Measurements from ENCODE around the gene SYT15. TPM values are rescaled to one million over a fixed set of nuclear protein-coding genes. Genes with fewer than 3 reads are reported as not detected.
"Not testable (repeated sequence)": the region's sequence is repeated elsewhere in the genome, so short reads cannot be mapped to it uniquely, and the experiment has no call there.

The SYT15 gene
- total RNA-seq, 8 experiments from 2014 or later: 0.50 to 3.5 (median 0.70) TPM

- not testable (repeated sequence) for H3K27ac ChIP-seq; ATAC-seq (replicated peaks in 6 of 8); H3K4me3 ChIP-seq; H3K4me1 ChIP-seq (replicated peaks in 1 of 2)
- in situ Hi-C loops (cut with MboI; ENCODE audit: low pct_unique_long_range_greater_than_20kb in 2 of 9, low sequenced_read_pairs in 9 of 9, unreplicated experiment in 9 of 9): loop anchor here in 1 of 9 experiments (25.0 kb wide), 1 partner anchor 1715 kb away; no protein-coding TSS in a partner anchor
- no CpG with 5 or more reads among the region's 4 CpGs for WGBS, 10 experiments
Observed at GRCh38 chr10:46572765-46573164, 6.2 kb upstream of the SYT15 start.

DNA sequence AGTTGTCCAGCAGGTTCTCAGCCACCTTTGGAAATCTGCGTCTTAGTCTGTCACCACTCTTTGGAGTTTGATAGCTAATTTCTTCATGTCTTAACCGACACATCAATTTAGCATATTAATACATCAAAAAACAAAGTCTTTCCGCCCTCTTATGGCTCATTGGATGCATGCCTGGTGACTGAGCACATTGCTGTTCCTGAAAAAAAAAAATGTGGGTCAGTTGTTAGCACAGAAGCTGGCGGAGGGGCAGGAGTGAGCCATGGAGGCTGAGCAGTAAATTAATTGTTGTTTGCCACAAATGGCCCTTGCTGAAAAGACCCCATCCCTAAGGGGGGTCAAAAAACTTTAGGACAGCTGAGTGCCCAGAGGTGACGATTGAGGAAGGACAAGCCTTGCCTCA is 5.6 kb upstream of the SYT15 start:
- in situ Hi-C loops (cut with MboI; ENCODE audit: low pct_unique_long_range_greater_than_20kb in 2 of 9, low sequenced_read_pairs in 9 of 9, unreplicated experiment in 9 of 9): loop anchor here in 1 of 9 experiments (25.0 kb wide), 1 partner anchor 1714 kb away; no protein-coding TSS in a partner anchor
- H3K4me1 ChIP-seq (replicated peaks in 1 of 2); H3K4me3 ChIP-seq; H3K27ac ChIP-seq: not testable (repeated sequence)
- WGBS, 10 experiments: no CpG with 5 or more reads among the region's 5 CpGs
- ATAC-seq (replicated peaks in 6 of 8): peak in 3 of 8 experiments; percentile 53 to 74 (median 56)

GRCh38 chr10:46573884-46574283 is 5.0 kb upstream of the SYT15 start:
- WGBS, 10 experiments: no CpG with 5 or more reads among the region's 4 CpGs
- in situ Hi-C loops (cut with MboI; ENCODE audit: low pct_unique_long_range_greater_than_20kb in 2 of 9, low sequenced_read_pairs in 9 of 9, unreplicated experiment in 9 of 9): loop anchor here in 1 of 9 experiments (25.0 kb wide), 1 partner anchor 1713 kb away; no protein-coding TSS in a partner anchor
- not testable (repeated sequence) for ATAC-seq (replicated peaks in 6 of 8); H3K4me3 ChIP-seq; H3K4me1 ChIP-seq (replicated peaks in 1 of 2); H3K27ac ChIP-seq

DNA sequence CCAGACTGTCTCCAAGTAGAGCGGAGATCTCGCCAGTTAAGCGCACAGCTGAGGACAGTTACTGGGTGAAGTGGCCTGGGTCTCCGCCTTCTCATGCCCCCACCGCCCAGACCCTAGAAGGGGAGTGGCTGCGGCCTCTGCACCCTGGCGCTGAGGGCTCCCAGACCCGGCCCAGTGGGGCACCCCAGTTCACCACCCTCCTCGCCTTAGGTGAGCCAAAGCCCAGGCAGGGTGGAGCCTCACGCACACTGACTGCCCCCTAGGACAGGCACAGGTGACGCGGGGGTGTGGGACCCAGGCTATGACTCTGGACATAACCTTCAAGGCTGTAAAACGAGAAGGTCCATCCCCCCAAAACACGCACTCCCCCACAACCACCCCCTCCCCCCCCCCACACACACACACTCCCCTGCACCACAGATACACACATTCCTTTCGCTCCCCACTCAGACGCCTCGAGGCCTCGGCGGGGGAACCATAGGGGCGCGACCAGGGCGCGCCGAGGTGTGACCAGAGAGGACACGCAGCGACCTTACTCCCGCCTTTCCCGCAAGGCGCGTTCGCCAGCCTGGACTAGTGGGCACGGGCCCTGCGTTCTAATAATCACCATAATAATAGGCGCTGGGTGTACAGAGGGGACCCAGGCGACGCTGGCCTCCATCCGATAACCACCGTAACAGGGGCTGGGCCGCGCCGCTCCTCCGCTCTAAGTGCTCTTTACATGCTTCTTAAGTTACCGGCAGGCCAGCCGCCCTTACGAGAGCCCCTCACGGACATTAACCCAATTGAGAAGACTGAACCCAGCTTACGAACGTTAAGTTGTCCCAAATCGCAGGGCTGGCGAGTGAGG is 1.1 kb upstream of the SYT15 start:
- H3K27ac ChIP-seq; H3K4me1 ChIP-seq (replicated peaks in 1 of 2); H3K4me3 ChIP-seq; in situ Hi-C loops (cut with MboI; ENCODE audit: low pct_unique_long_range_greater_than_20kb in 2 of 9, low sequenced_read_pairs in 9 of 9, unreplicated experiment in 9 of 9): not testable (repeated sequence)
- ATAC-seq (replicated peaks in 6 of 8): peak in 2 of 8 experiments; percentile 6 to 8
- WGBS, 10 experiments: no CpG with 5 or more reads among the region's 50 CpGs

DNA sequence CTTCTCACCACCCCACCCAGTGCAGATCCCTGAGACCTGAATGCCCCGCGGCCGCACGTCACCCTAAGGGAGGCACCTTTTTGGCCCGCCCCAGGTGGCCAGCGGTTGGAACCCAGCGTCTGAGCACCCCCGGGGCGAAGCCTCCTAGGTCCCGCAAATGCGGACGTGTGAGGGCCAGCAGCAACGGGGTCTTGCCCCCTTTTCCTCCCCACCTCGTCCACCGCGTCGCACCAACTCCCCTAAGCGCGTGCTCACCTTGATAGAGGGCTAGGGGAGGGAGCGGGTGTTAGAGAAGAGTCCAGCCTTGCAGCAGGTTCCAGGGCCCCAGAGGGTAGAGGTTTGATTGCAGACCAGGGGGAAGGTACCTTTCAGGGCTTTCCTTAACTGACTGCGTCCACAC is 450 bp downstream of the SYT15 start:
- ATAC-seq (replicated peaks in 6 of 8); H3K4me1 ChIP-seq (replicated peaks in 1 of 2); H3K4me3 ChIP-seq; in situ Hi-C loops (cut with MboI; ENCODE audit: low pct_unique_long_range_greater_than_20kb in 2 of 9, low sequenced_read_pairs in 9 of 9, unreplicated experiment in 9 of 9); H3K27ac ChIP-seq: not testable (repeated sequence)
- WGBS, 10 experiments: no CpG with 5 or more reads among the region's 21 CpGs

DNA sequence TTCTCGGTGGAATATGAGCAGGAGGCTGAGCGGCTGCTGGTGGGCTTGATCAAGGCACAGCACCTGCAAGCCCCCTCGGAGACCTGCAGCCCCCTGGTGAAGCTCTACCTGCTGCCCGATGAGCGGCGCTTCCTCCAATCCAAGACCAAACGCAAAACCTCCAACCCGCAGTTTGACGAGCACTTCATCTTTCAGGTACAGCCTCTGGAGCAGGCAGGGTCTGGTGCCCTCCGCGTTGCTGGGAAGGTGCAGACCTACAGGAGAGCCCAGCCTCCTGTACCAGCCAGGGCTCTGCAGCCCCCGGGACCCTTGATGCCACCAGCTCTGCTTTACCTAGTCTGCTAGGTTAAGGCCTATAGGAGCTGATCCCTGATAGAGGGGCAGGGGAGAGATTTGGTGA is 3.1 kb downstream of the SYT15 start:
- no CpG with 5 or more reads among the region's 12 CpGs for WGBS, 10 experiments
- H3K27ac ChIP-seq; H3K4me3 ChIP-seq; in situ Hi-C loops (cut with MboI; ENCODE audit: low pct_unique_long_range_greater_than_20kb in 2 of 9, low sequenced_read_pairs in 9 of 9, unreplicated experiment in 9 of 9); ATAC-seq (replicated peaks in 6 of 8); H3K4me1 ChIP-seq (replicated peaks in 1 of 2): not testable (repeated sequence)

DNA sequence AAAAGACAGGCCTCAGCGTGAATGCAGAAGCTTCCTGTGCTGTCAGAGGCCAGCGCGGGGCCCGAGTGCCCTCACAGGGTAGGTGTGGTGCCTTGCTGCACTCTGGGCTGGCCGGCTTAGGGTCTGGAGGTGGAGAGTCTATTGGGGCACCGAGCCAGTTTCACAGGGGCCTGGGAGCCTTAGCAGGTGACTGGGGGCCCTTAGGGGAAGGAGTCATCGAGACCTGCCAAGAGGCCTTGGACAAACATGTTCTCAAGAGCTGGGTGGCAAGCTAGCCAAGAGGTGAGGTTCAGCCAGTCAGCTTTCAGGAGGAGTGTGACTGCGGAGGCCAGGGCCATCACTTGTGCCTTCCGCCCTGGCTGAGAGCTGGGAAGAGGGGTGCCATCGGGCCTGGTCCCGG is 3.6 kb downstream of the SYT15 start:
- H3K4me3 ChIP-seq; H3K4me1 ChIP-seq (replicated peaks in 1 of 2); in situ Hi-C loops (cut with MboI; ENCODE audit: low pct_unique_long_range_greater_than_20kb in 2 of 9, low sequenced_read_pairs in 9 of 9, unreplicated experiment in 9 of 9); H3K27ac ChIP-seq; ATAC-seq (replicated peaks in 6 of 8): not testable (repeated sequence)
- no CpG with 5 or more reads among the region's 11 CpGs for WGBS, 10 experiments

GRCh38 chr10:46584196-46584595 is 5.3 kb downstream of the SYT15 start:
- WGBS, 10 experiments: no CpG with 5 or more reads among the region's 11 CpGs
- in situ Hi-C loops (cut with MboI; ENCODE audit: low pct_unique_long_range_greater_than_20kb in 2 of 9, low sequenced_read_pairs in 9 of 9, unreplicated experiment in 9 of 9); H3K4me1 ChIP-seq (replicated peaks in 1 of 2): not testable (repeated sequence)

GRCh38 chr10:46585246-46585645 is 6.3 kb downstream of the SYT15 start:
- ATAC-seq (replicated peaks in 6 of 8); H3K27ac ChIP-seq; H3K4me3 ChIP-seq; in situ Hi-C loops (cut with MboI; ENCODE audit: low pct_unique_long_range_greater_than_20kb in 2 of 9, low sequenced_read_pairs in 9 of 9, unreplicated experiment in 9 of 9); H3K4me1 ChIP-seq (replicated peaks in 1 of 2): not testable (repeated sequence)
- WGBS, 10 experiments: no CpG with 5 or more reads among the region's 13 CpGs

More at GRCh38 chr10:46584196-46584595, 5.3 kb downstream of the SYT15 start:
- not testable (repeated sequence) for ATAC-seq (replicated peaks in 6 of 8); H3K27ac ChIP-seq; H3K4me3 ChIP-seq

DNA sequence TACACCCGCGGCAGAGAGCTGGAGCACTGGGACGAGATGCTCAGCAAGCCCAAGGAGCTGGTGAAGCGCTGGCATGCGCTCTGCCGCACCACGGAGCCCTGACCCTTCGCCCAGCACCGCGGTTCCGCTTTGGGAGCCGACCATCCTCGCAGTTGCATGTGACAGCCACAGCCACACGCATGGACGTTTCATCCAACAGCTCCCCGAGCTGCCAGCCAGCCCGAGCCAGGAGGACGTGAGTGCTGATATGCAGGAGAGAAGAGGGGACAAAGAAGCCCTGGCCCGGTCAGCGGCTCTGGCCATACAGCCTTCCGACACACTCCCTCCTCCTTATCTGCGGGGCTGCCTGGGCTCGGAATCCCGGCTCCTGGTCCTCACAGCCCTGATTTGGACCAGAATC is 8.6 kb downstream of the SYT15 start:
- H3K4me3 ChIP-seq; H3K27ac ChIP-seq; ATAC-seq (replicated peaks in 6 of 8); in situ Hi-C loops (cut with MboI; ENCODE audit: low pct_unique_long_range_greater_than_20kb in 2 of 9, low sequenced_read_pairs in 9 of 9, unreplicated experiment in 9 of 9); H3K4me1 ChIP-seq (replicated peaks in 1 of 2): not testable (repeated sequence)
- no CpG with 5 or more reads among the region's 24 CpGs for WGBS, 10 experiments

DNA sequence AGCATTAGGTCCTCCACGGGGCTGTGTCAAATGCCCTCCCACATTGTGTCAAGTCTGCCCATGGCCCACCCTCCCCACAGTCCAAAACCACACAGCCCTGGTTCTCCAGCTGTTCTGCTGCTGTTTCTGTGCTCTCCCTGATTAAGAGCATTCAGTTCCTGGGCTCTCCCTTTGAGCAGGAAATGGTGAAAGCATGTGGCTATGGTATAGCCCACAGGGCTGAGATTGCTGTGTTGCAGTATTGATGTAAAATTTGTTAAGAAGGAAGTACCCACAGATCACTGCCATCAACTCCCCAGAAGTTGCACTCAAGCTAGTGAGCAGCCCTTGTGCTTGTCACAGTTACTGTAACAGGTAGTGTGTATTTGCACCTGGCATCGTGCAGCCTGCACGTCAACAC is 9.3 kb downstream of the SYT15 start:
- H3K4me1 ChIP-seq (replicated peaks in 1 of 2); H3K27ac ChIP-seq; in situ Hi-C loops (cut with MboI; ENCODE audit: low pct_unique_long_range_greater_than_20kb in 2 of 9, low sequenced_read_pairs in 9 of 9, unreplicated experiment in 9 of 9); ATAC-seq (replicated peaks in 6 of 8); H3K4me3 ChIP-seq: not testable (repeated sequence)
- no CpG with 5 or more reads among the region's 3 CpGs for WGBS, 10 experiments

GRCh38 chr10:46589589-46589988 is 10.7 kb downstream of the SYT15 start:
- no CpG with 5 or more reads among the region's 3 CpGs for WGBS, 10 experiments
- H3K4me1 ChIP-seq (replicated peaks in 1 of 2); H3K4me3 ChIP-seq; ATAC-seq (replicated peaks in 6 of 8); H3K27ac ChIP-seq; in situ Hi-C loops (cut with MboI; ENCODE audit: low pct_unique_long_range_greater_than_20kb in 2 of 9, low sequenced_read_pairs in 9 of 9, unreplicated experiment in 9 of 9): not testable (repeated sequence)

DNA sequence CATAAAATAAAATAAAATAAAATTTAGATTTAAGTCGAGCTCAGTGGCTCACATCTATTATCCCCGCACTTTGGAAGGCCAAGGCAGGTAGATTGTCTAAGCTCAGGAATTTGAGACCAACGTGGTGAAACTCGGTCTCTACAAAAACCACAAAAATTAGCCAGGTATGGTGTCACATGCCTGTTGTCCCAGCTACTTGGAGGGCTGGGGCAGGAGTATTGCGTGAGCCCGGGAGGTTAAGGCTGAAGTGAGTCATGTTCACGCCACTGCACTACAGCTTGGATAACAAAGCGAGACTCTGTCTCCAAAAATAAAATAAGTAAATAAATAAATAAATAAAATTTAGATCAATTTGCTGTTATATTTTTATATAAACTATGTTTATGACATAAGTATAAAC is 12.1 kb downstream of the SYT15 start:
- H3K4me3 ChIP-seq; in situ Hi-C loops (cut with MboI; ENCODE audit: low pct_unique_long_range_greater_than_20kb in 2 of 9, low sequenced_read_pairs in 9 of 9, unreplicated experiment in 9 of 9); H3K27ac ChIP-seq; ATAC-seq (replicated peaks in 6 of 8); H3K4me1 ChIP-seq (replicated peaks in 1 of 2): not testable (repeated sequence)
- no CpG with 5 or more reads among the region's 8 CpGs for WGBS, 10 experiments

DNA sequence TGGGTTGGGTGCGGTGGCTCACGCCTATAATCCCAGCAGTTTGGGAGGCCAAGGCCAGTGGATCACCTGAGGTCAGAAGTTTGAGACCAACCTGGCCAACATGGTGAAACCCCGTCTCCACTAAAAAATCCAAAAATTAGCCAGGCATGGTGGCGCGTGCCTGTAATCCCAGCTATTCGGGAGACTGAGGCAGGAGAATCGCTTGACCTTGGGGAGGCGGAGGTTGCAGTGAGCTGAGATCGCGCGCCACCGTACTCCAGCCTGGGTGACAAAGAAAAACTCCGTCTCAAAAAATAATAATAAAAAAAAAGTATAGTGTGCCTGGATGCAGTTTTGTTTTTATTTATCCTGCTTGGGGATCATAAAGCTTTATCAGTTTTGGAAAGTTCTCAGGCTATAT is 14.4 kb downstream of the SYT15 start:
- in situ Hi-C loops (cut with MboI; ENCODE audit: low pct_unique_long_range_greater_than_20kb in 2 of 9, low sequenced_read_pairs in 9 of 9, unreplicated experiment in 9 of 9): not testable (repeated sequence)

More for the DNA sequence above, 14.4 kb downstream of the SYT15 start:
- not testable (repeated sequence) for H3K4me3 ChIP-seq; H3K4me1 ChIP-seq (replicated peaks in 1 of 2); H3K27ac ChIP-seq; ATAC-seq (replicated peaks in 6 of 8)
- WGBS, 10 experiments: 100% methylated on average over 2 of the region's 13 CpGs; no CpG with 5 or more reads in 9 of the 10 experiments
